Measurements from ENCODE around the gene PSD2. TPM values are rescaled to one million over a fixed set of nuclear protein-coding genes. Genes with fewer than 3 reads are reported as not detected.

PSD2 gene
- total RNA-seq, 1 donor from 2014 or later, result 0.15 TPM

GRCh38 chr5:139863855-139864558 lies 68.4 kb downstream of the PSD2 start:
- Mint-ChIP-seq H3K4me1 (ENCODE audit: unreplicated experiment) (peaks cover 3% of the 10 kb centered on the region), H3K27ac (ENCODE audit: unreplicated experiment) (no peak overlapping the region), H3K4me3 (ENCODE audit: unreplicated experiment) (no peak overlapping the region), H3K36me3 (ENCODE audit: low read depth, unreplicated experiment) (no peaks in the 10 kb centered on the region), H3K27me3 (ENCODE audit: unreplicated experiment) (peaks cover 12% of the 10 kb centered on the region), H3K9me3 (ENCODE audit: unreplicated experiment) (no peaks in the 10 kb centered on the region)
- TF ChIP-seq, protein P1, sequence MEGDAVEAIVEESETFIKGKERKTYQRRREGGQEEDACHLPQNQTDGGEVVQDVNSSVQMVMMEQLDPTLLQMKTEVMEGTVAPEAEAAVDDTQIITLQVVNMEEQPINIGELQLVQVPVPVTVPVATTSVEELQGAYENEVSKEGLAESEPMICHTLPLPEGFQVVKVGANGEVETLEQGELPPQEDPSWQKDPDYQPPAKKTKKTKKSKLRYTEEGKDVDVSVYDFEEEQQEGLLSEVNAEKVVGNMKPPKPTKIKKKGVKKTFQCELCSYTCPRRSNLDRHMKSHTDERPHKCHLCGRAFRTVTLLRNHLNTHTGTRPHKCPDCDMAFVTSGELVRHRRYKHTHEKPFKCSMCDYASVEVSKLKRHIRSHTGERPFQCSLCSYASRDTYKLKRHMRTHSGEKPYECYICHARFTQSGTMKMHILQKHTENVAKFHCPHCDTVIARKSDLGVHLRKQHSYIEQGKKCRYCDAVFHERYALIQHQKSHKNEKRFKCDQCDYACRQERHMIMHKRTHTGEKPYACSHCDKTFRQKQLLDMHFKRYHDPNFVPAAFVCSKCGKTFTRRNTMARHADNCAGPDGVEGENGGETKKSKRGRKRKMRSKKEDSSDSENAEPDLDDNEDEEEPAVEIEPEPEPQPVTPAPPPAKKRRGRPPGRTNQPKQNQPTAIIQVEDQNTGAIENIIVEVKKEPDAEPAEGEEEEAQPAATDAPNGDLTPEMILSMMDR (IDR thresholded peaks at IDR 0.05; ENCODE audit: unreplicated experiment), result peak; percentile 93
- DNase-seq (ENCODE audit: low spot score), result peak; percentile 80

DNA sequence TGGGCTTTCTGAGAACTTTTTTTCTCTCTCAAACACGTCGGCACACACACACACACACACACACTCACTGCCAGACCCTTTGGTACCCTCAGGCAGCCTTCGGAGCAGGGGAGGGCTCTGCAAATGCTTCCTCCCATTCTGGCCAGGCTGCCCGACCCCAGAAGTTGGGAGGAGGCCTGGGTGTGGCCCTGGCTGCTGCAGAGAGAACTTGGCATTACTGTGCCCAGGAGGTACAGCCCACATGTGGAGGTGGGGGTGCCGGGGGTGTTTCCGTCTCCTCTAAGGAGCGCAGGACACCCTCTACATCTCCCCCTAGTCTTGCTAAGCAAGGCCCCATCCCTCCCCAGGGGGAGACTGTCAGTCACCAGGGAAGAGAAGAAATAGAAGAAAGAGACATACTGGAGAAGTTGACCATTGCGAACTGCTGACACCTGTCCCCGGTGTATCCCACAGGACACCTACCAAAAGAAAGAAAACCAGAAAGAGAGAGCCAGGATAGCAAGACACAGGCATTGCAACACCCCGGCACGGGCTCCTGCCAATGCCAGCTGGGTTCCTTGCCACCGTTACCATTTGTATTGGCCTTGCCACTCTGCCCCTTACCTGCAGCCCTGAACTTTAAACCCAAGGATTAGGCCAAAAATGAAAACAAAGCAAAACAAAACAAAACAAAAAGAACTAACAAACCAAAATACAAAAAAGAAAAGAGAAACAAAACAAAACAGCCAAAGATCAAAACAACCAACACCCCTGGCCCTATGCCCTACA lies 69.3 kb downstream of the PSD2 start:
- H3K27me3 Mint-ChIP-seq (ENCODE audit: unreplicated experiment), result peaks cover 10% of the 10 kb centered on the region
- H3K4me3 Mint-ChIP-seq (ENCODE audit: unreplicated experiment), result no peak overlapping the region
- no peaks in the 10 kb centered on the region for H3K9me3 Mint-ChIP-seq (ENCODE audit: unreplicated experiment)
- no peaks in the 10 kb centered on the region for H3K36me3 Mint-ChIP-seq (ENCODE audit: low read depth, unreplicated experiment)
- no peak for DNase-seq (ENCODE audit: low spot score)
- peaks cover 3% of the 10 kb centered on the region for H3K4me1 Mint-ChIP-seq (ENCODE audit: unreplicated experiment)
- no peak overlapping the region for H3K27ac Mint-ChIP-seq (ENCODE audit: unreplicated experiment)
- TF ChIP-seq, protein P1 (IDR thresholded peaks at IDR 0.05; ENCODE audit: unreplicated experiment), result no peak

GRCh38 chr5:139867109-139867508 lies 71.5 kb downstream of the PSD2 start:
- H3K4me3 Mint-ChIP-seq (ENCODE audit: unreplicated experiment), result no peak overlapping the region
- no peaks in the 10 kb centered on the region for H3K9me3 Mint-ChIP-seq (ENCODE audit: unreplicated experiment)
- TF ChIP-seq, protein P1 (IDR thresholded peaks at IDR 0.05; ENCODE audit: unreplicated experiment), result no peak
- H3K4me1 Mint-ChIP-seq (ENCODE audit: unreplicated experiment), result peaks cover 3% of the 10 kb centered on the region
- H3K27me3 Mint-ChIP-seq (ENCODE audit: unreplicated experiment), result peaks cover 10% of the 10 kb centered on the region
- no peak overlapping the region for H3K27ac Mint-ChIP-seq (ENCODE audit: unreplicated experiment)
- no peaks in the 10 kb centered on the region for H3K36me3 Mint-ChIP-seq (ENCODE audit: low read depth, unreplicated experiment)
- DNase-seq (ENCODE audit: low spot score), result no peak

- TF ChIP-seq, protein P1 (IDR thresholded peaks at IDR 0.05; ENCODE audit: unreplicated experiment), result no peak
- H3K27ac Mint-ChIP-seq (ENCODE audit: unreplicated experiment), result no peak overlapping the region
- peaks cover 3% of the 10 kb centered on the region for H3K4me1 Mint-ChIP-seq (ENCODE audit: unreplicated experiment)
- no peak for DNase-seq (ENCODE audit: low spot score)
- no peak overlapping the region for H3K4me3 Mint-ChIP-seq (ENCODE audit: unreplicated experiment)
- no peaks in the 10 kb centered on the region for H3K36me3 Mint-ChIP-seq (ENCODE audit: low read depth, unreplicated experiment)
- H3K27me3 Mint-ChIP-seq (ENCODE audit: unreplicated experiment), result peaks cover 9% of the 10 kb centered on the region
- H3K9me3 Mint-ChIP-seq (ENCODE audit: unreplicated experiment), result no peaks in the 10 kb centered on the region
Observed at GRCh38 chr5:139867581-139867980, 72.0 kb downstream of the PSD2 start.

Measured in endothelial cell (in vitro differentiated cells).